Left forelimb (tissue), 1 donor: ENCODE data around the gene IL4I1.

ENCODE experiments used
- DNase-seq: peaks from one replicate; pipeline ENCODE4 v3.0.0-alpha.2; 2018; ENCODE audit warnings: low spot score

Gene IL4I1

DNA sequence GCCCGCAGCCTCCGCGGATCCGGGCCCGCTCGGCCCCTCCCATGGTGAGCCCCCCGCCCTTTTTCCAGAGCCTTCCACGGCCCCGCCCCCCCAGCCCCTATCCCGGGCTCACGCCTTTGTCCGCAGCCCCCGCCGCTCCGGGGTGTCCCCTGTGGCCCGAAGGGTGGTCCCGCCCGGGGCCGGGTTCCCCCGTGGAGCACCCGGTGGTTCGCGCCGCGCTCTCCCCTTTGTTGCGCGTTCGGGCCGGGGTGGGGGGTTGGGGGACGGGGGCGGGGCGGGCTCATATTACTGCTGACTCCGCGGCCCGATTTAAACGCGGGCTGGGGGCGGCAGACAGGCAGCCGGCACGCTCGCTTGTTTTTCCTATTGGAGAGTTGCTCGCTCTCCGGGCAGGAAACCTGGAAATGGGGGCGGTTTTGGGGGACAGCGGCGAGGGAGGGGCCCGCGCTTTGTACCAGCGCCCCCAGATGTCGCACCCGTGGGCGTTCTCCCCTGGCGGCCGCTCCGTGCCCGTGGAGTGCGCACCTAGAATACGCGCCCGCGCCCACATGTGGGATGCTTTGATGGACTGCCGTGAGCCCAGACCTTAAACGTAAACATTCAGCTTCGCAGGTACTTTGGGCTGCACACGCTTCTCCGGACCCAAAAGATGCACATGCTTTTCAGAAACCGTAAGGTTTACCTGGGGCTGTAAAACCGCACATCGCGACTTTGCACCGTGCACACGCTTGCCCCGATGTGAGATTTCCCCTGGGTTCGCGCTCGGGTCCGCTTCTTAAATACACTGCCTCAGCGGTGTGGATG, 45.0 kb downstream of the IL4I1 start:
- peak; percentile 84 for DNase-seq

DNA sequence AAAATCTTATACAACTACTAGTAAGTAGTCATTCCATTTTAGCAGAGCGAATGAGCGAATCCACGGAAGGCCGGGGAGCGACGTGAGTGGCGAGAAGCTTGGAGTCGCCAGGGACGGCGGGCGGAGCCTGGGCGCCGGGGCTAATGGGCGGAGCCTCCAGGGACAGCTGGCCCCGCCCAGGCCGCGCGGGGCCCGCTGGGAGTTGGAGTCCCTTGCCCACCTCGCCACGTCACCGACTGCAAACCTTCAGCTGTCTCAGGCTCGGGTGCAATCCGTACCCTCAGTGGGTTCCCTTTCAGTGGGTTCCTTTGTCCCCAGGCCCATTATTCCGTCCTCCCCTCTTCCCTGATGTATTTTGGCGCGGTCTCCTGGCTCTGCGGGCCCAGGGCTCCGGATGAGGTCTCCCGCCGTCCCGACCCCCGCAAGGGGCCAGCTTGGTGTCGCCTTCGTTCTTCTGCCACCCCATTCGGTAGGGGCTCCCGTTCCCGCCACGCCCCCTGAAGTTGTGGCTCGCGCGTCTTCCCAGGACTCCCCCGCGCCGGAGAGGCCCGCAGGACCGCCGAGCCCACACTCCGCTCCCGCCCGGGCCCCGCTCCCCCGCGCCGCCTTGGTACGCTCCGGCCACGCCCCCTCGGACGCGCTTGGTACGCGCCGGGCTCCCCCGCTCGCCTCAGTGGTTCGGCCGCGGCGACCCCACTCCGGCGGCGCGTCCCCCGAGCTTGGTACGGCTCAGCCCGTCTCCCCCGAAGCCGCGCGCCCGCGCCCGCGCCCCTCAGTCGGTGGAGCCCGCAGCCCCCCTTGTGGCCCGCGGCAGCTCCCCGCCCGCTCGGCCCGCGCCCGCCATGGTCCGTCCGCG, 46.0 kb downstream of the IL4I1 start, which contains the start of gene PTOV1:
Gene PTOV1, plus strand, starts transcription at position 673 of the 856 bp plus-strand sequence.
- peak; percentile 96 for DNase-seq

DNA sequence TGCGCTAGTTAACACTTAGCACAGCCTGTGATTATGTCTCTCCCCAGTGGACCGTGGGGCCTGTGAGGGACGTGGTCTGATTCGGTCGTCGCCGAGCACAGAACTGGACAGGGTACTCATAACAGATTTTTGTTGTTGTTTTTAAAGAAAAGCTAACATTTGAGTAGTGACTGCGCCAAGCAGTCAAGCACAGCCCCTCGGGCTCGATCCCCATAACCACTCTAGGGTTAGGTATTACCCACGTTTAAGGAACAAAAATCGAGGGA, 46.5 kb downstream of the IL4I1 start:
- DNase-seq, result no peak

DNA sequence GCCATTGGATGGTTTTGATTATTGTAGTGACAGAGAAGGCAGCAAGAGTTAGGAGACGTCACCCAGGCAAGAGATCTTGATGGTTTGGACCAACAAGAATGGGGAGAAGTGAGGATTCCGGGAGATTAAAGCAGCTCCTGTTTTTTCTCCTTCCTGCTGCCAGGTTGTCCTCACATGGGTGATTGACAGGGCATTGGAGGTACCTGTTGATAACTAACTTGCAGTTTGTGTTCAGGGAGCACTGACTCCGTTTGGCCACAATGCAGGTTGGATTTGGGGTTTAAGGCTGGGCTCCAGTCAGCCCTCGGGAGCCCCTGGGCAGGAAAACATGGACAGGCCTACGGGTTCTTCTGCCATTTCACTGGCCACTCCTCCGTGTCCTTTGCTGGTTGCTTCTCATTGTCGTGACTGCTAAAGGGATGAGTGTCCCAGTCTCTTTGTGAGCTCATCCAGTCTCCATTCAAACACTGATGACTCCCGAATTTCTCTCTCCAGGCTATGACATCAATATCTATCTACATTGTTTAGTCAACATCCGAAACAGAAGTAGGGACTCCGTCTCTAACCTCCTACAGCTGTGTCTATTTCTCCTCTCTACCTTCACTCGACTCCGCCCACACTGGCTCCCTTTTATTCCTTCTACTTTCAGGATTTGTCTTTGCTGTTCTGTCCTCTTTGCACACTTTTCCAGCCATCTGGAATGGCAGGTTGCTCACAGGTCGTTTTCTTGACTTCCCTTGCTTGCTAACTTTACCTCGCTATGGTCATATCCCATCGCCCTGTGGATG, 47.1 kb downstream of the IL4I1 start:
- DNase-seq, result no peak

DNA sequence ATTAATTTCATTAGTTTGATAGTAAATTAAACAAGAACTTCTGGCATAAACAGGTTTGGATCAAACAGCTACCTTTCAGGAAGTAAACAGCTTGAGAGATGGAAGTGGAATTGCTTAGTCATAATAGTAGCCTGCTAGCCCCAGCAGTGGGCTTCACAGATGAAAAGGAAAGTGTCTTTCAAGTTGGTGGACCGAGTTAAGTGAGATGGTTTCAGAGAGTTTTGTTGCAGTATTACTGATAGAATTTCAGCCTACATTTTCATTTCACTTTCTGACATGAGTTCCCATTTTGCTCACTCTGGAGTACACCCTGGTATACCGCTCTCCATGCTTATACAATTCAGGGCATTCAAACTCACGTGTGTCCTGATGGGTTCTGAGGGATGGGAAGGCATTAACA, 47.7 kb downstream of the IL4I1 start:
- no peak for DNase-seq

DNA sequence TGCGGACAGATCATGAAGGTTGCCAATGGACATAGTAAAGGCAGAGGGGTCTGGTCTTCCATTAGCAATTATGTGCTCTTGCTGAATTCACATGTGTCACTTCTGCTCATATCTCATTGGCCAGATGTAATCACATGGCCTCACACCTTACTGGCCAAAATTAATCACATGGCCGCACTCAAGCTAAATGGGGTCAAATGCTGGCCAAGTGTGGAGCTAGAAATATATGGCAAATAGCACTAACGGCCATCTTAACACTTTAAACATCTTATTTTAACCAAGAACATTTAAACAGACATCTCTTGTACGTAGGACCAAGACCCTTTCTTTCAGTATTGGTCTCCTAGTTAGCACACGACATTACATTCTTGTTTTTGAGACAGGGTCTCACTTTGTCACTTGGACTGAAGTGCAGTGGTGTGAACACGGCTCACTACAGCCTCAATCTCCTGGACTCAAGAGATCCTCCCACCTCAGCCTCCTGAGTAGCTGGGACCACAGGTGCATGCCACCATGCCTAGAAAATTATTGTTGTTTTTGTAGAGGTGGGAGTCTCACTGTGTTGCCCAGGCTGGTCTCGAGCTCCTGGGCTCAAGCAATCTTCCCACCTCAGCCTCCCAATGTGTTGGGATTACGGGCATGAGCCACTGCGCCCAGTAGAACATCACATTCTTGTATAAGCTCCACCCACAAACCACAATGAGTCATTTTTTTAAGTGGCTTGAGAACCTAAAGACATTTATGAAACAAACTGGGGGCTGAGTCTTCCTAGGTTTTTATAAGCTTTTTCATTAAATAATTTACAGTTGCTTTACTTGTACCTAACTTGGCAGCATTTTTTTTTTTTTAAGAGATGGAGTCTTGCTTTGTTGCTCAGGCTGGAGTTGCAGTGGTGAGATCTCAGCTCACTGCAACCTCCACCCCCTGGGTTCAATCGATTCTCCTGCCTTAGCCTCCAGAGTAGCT, 48.7 kb downstream of the IL4I1 start:
- no peak for DNase-seq

DNA sequence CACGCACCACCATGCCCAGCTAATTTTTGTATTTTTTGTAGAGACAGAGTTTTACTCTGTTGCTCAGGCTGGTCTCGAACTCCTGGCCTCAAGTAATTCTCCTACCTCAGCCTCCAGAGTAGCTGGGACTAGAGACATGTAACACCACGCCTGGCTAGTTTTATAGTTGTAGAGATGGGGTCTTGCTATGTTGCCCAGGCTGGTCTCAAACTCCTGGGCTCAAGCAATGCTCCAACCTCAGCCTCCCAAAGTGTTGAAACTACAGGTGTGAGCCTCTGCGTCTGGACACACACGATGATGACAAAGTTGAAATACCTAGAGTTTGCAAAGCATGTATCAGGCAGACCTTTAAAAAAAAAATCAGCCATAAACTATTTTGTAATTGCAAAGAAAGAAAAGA, 50.3 kb downstream of the IL4I1 start:
- no peak for DNase-seq

DNA sequence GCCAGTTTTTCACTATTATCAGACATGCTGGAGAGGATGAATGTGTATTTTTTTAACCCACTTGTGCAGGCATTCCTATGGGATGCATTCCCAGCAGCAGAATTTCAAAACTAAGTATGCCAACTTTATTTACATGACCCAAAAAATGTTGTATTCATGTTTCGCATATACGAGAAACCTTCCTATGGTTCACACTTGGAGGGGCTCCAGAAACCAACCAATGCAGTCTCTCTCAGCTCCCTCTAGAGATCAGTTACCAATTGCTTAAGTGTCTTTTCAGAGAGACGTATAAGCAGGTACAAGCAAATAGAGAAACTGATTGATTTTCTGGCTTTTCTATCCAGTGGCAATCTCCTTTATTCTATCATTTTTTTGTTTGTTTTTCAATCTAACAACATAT, 51.3 kb downstream of the IL4I1 start:
- no peak for DNase-seq

DNA sequence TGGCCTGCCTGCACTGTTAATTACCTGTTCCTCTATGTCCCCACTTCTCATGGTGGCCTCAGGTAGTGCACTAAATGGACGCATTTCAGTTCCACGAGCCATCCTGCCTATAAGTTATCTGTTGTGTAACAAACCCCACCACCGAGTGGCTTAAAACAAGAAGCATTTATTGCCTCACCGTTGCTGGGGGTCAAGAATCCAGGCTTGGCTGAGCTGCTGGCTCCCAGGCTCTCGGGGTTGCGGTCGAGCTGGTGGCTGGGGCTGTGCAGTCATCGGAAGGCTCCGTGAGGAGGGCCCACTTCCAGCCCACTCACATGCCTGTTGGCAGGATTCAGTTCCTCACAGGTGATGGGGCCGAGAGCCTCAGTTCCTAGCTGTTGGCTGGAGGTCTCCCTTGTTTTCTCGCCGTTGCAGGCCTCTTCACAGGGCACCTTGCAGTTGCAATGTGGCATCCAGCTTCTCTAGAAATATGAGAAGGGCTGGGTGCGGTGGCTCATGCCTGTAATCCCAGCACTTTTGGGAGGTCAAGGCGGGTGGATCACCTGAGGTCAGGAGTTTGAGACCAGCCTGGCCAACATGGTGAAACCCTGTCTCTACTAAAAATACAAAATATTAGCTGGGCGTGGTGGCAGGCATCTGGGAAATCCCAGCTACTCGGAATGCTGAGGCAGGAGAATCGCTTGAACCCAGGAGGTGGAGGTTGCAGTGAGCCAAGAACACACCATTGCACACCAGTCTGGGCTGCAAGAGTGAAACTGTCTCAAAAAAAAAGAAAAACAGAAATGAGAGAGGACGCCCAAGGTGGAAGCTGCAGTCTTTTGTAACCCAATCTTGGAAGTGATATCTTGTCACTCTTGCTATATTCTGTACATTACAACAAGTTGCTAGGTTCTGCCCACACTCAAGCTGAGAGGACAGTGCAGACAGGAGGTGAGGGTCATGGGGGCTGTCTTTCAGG, 52.3 kb downstream of the IL4I1 start:
- DNase-seq, result no peak

DNA sequence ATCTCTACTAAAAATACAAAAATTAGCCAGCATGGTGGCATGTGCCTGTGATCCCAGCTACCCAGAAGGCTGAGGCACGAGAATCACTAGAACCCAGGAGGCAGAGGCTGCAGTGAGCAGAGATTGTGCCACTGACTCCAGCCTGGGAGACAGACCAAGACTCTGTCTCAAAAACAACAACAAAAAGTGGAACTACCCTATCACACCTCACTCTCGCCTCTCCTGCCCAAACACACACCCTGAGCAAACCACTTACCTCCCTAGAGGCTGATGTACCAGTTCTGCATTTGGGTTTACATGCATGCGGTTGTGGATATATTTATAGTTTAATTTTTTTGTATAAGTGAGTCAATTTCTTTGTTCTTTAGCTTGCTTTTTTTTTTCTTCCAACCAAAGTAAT, 53.4 kb downstream of the IL4I1 start:
- DNase-seq, result no peak

DNA sequence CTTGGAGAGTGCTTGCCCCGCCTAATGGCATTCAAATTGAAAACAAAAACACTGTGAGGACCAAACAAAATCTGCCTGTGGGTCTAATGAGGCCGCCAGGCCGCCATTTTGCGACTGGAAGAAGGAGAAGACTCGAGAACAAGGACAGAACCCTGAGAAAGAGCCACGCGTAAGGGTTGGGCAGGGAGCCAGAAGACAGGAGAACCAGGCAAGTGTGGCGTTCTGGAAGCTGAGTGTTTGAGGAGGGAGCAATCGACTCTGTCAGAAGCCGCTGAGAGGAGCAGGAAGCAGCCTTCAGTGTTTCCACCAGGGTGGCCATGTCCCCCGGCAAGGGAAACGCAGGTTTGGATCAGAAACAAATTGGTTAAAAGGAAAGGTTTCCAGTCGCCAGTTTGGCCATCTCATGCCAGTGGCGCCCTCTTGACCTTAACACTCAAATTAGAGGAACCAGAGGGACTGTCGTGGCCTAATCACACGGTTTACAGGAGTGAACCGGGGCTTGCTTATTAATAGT, 55.9 kb downstream of the IL4I1 start:
- DNase-seq, result no peak

DNA sequence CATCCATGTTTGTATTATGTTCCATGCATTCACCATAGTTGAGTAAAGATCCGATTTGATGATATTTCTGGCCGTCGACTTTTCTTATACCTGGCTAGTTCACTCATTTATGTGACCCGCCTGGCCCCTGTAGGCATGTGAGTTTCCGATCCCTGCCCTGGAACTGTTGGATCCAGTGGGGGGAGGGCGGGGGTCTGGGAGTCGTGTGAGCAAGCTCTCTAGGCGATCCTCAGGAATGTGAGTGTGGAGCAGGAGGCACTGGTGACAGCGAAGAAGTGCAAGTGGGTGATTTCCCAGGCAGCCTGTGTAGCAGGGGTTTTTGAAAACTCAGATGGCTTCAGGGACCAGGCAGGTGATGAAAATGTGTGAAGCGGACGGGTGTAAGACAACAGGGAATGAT, 56.4 kb downstream of the IL4I1 start:
- DNase-seq, result no peak

DNA sequence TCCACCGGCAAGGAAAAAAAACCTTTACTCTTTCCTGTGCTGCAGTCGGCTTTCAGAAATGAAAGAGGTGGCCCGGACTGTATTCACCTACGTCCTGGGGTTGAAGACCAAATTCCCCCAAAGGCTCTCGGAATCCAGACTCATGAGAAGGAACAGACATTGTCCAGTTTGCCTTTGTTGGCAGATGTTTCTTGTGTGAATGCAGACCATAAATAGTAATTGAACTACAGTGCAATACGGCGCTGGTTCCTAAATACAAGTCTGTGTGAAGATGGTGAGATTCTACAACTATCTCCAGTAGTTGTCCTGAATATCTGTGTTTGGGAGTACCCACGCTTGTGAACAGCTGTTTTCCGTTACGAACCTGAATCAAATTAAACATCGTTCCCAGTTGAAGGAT, 57.0 kb downstream of the IL4I1 start:
- no peak for DNase-seq
